Kasumi-1 (cell line): ENCODE results near the gene DYNC1LI1.
"Not testable (repeated sequence)": the region's sequence is repeated elsewhere in the genome, so short reads cannot be mapped to it uniquely, and the experiment has no call there.

ENCODE experiments used
- DNase-seq, 2 experiments: peaks; one replicate each; lab custom pipeline; 2025; lab: John Stamatoyannopoulos, UW

The DYNC1LI1 gene

GRCh38 chr3:32583708-32584107, 13.1 kb upstream of the DYNC1LI1 start:
- no peak for DNase-seq

DNA sequence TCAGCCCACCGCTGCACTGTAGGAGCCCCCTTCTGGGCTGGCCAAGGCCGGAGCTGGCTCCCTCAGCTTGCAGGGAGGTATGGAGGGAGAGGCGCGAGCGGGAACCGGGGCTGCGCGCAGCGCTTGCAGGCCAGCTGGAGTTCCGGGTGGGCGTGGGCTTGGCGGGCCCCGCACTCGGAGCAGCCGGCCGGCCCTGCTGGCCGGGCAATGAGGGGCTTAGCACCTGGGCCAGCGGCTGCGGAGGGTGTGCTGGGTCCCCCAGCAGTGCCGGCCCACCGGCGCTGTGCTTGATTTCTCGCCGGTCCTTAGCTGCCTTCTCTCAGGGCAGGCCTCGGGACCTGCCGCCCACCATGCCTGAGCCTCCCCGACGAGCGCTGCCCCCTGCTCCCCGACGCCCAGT, 8.0 kb upstream of the DYNC1LI1 start:
- not testable (repeated sequence) for DNase-seq

DNA sequence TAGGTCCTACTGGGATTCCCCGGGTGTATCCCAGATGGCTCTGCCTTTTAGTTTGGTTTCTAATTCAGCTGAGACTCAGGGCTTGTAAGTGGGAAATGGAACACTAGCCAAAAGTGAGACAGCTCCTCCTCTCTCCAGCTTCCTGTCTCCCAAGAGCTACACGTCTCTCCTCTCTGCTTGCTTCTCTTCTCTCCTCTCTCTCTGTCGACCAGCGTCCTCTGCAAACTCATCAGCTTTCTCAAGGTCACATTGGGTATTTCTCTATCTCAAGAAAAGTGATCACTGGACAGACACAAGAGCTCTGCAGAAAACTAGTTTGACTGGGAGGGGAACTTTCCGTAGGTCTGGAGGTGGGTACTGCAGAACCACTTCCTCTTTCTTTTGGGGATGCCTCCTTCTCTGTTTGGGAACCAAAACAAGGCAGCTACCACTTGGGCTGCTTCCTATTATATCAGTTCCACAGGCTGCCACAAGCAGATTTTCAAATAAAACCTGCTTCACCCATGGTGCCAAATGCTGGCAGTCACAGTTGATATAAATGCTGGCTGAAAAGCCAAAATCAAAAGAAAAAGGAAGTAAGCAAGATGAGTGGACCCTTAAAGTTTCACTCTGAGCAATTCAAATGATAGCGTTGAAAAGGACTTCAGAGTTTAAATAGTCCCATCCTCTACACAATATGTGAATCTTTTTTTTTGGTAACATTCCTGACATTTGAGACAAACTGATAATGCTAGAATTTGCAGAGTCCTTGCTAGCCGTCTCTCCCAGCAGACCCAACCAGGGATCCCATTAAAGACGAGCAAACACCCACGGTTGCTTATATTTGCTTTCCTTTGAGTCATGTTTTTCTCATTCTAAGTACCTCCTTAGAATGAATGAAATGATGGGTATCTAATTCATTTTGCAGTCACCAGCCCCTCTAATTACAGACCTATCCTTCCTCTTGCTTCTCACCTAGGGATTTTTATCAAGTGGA, 7.2 kb upstream of the DYNC1LI1 start:
- DNase-seq: peak; percentile 92 to 95

DNA sequence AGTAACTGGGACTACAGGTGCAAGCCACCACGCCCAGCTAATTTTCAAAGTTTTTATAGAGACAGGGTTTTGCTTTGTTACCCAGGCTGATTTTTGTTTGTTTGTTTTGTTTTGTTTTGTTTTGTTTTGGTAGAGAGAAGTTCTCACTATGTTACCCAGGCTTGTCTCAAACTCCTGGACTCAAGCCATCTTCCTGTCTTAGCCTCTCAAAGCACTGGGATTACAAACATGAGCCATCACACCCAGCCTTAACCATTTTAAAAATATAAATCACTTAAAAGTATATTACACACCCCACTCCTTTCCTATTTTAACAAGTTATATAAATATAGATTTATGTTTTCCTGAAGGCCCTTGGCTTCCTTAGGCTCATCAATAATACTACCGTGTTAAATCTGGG, 6.5 kb upstream of the DYNC1LI1 start:
- DNase-seq: no peak

GRCh38 chr3:32575451-32576113, 4.9 kb upstream of the DYNC1LI1 start:
- peak; percentile 33 to 45 for DNase-seq

GRCh38 chr3:32571192-32571485, 481 bp upstream of the DYNC1LI1 start:
- no peak for DNase-seq

DNA sequence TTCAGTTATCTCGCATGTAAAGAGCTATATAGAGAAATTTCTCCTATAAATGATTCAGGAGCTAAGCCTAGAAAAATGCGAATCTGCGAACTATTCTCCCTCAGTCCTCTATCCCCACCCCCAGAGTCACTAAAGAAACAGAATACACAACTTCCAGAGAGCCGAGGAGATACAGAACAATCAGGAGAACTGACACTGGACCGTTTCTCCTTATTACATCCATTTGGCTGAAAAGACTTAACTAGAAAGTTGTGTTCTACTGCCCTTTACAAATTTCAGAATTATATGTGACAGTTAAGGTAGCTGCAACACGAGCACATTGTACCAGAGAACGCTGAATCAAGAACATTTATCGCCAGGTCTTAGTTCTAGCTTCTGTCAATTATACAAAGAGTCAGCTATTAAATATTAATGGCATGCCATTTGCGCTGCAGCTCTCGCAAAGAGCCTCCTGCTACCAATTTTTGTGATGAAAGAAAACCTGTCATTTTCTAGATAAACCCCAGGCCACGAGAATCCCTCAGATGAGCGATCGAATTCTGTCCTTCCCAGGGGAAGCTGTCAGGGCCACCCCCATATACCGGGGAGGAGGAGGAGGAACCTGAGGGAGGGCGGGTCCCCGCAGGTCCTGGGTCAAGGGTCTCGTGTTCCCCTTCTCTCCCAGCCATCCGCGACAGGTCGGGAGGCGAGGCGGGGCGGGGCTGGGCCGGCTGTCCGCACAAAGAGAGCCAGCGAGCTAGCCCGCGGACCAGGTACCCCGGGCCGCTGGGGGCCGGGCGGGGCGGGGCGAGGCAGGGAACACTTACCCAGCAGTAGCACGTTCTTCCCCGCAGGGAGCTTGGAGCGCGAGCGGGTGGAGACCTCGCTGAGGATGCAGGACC, 878 bp downstream of the DYNC1LI1 start:
- peak; percentile 49 to 63 for DNase-seq

GRCh38 chr3:32568953-32569352, 1.7 kb downstream of the DYNC1LI1 start:
- no peak for DNase-seq

- DNase-seq: no peak
Observed at GRCh38 chr3:32564195-32564594, 6.5 kb downstream of the DYNC1LI1 start.

- no peak for DNase-seq
Observed at GRCh38 chr3:32562640-32563039, 8.0 kb downstream of the DYNC1LI1 start.

GRCh38 chr3:32557640-32558352, 12.9 kb downstream of the DYNC1LI1 start:
- DNase-seq: no peak

DNA sequence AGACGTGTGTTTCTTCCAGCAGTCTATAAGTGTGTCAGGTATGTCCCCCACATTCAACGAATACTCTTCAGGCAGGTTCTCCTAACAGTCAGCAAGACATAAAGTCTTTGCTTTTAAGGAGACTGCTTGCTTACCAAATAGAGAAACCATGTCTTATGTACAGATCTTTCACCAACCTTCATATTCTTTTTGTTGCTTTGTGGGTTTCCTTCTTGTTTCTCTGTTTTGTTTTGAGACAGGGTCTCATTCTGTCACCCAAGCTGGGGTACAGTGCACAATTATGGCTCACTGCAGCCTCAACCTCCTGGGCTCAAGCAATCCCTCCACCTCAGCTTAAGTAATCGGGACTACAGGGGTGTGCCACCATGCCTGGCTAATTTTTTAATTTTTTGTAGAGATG, 14.3 kb downstream of the DYNC1LI1 start:
- no peak for DNase-seq

GRCh38 chr3:32553973-32554372, 16.7 kb downstream of the DYNC1LI1 start:
- no peak for DNase-seq

DNA sequence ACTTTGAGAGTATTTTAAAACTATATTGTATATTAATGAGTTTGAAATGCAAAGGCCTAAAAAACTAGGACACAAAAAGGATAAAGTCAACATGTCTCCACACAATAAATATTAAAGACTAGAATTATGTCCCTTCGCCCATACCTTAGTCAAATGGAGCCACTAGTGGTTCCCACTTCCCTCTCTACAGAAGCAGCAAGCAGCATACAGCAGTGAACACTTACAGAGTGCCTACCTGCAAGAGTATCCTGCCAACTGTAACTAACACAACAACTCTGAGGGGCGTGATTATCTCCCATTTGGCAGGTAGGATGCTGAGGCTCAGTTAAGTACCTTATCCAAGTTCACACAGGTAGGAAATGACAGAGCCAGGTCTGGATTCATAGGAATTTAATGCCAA, 17.2 kb downstream of the DYNC1LI1 start:
- DNase-seq: no peak

DNA sequence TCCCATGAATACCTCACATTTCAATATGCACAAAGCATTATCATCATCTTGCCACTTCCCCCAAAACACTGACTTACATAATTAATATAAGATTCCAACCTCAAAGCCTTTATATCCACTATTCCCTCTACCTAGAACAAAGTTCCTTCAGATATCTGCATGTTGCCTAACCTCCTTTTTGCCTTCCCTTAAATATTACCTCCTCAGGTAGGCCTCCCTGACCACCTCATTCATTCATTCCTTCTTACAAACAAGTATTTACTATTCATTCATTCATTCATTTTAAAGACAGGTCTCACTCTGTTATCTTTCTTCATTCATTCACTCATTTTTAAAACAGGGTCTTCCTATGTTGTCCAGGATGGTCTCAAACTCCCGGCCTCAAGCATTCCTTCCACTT, 18.6 kb downstream of the DYNC1LI1 start:
- no peak for DNase-seq

- no peak for DNase-seq
Observed at GRCh38 chr3:32551496-32551895, 19.2 kb downstream of the DYNC1LI1 start.

GRCh38 chr3:32551087-32551486, 19.6 kb downstream of the DYNC1LI1 start:
- DNase-seq: no peak

- no peak for DNase-seq
Observed at GRCh38 chr3:32545305-32545704, 25.4 kb downstream of the DYNC1LI1 start.

DNA sequence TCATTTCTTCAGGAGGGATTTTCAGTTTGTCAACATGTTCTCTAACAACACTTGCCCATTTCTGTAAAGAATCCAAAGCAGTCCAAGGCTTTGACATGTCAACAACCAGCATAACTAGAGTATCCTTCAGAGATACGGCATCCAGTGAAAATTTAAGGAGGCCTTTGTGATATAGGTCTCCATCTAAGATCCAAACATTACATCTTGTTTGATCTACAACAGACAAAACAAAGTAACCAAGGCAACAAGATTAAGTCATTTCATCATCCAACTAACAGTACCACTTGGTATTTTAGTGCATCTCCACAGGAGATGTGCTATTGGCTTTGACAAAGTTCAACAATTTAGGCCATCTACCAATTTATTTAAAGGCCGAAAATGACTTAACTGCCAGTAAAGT, 25.8 kb downstream of the DYNC1LI1 start:
- DNase-seq: no peak

DNA sequence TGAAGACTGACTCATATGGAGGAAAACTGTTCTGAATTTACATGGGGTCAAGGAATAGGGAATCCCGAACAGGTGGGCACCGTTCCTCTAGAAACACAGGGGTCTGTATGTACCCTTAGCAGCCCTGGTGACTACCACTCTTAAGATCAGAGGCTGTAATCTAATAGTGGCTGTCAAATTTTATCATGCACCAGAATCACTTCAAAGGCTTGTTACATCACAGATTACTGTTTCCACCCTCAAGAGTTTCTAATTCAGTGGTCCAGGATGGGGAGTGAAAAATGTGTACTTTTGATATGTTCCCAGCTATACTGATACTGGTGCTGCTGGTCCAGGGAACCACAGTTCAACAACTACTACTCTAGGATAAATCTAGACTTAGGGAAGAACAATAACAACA, 27.9 kb downstream of the DYNC1LI1 start:
- no peak for DNase-seq

DNA sequence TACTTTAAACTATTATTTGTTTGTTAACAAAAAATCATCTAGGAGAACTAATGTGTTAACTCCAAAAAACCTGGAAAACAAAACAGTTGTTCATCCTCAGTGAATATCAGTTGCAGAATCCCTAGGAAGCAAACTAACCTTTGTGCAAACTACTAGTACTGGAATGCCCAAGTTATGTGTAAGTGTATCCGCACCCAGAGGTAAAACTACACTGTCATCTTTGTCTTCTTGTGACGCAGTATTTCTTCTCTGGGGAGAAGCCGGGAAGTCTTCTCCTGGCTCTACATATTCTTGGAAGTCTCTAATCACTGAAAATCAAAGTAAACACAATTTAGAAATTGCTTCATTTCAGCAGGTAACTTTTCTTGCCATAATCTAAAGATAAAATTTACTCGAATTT, 29.8 kb downstream of the DYNC1LI1 start:
- no peak for DNase-seq

GRCh38 chr3:32532434-32532833, 38.2 kb downstream of the DYNC1LI1 start:
- DNase-seq: no peak
